K562 (cell line): Measurements from ENCODE around the gene STRA6. TPM values are rescaled to one million over a fixed set of nuclear protein-coding genes. Genes with fewer than 3 reads are reported as not detected.

Experiments used
- ATAC-seq: fragments of 200-7000 bp; cut with Tn5 transposase; 3 replicates; pipeline ENCODE4 v1.9.1; 2020; ENCODE audit warnings: moderate library complexity
- BruUV-seq: library from RNA; stranded (reverse); fragments of 400-500 nt; replicated peaks from 2 replicates; lab custom pipeline; 2021; lab: Mats Ljungman, UMichigan
- CTCF ChIA-PET: fragments of 300-600 bp; formaldehyde crosslinking; extraction: SDS; loops from one replicate; lab custom pipeline; 2021; ENCODE audit warnings: low intra/inter-chr PET ratio; lab: Yijun Ruan, JAX
- POLR2A ChIA-PET: fragments of 300-600, 350-650 bp; sonication (Branson Sonifier 250); formaldehyde crosslinking; extraction: SDS; loops from one replicate; lab custom pipeline; 2021; ENCODE audit warnings: antibody characterized with exemption, inconsistent platforms; lab: Yijun Ruan, JAX
- DNase-seq, 4 experiments: peaks; one replicate each; pipeline versions ENCODE4 v3.0.0 to v3.0.0-alpha.2; 2011 to 2018; ENCODE audit warnings: low spot score in 3 of 4, mixed read lengths in 3 of 4; ENCODE audit errors: extremely low read depth in 1 of 4
- FAIRE-seq: peaks from 2 replicates; lab custom pipeline; 2011; peaks lifted over from hg19 to GRCh38; lab: Jason Lieb, UNC
- H2AFZ ChIP-seq: 2 replicates; pipeline ENCODE4 v1.6.0; 2011; ENCODE audit warnings: low read depth, low read length, control low read depth, inconsistent platforms
- H3K27ac ChIP-seq: fragments of 200-600 bp; 3 replicates; pipeline ENCODE4 v1.8.0; 2011; ENCODE audit warnings: low read depth, mild to moderate bottlenecking, control low read depth, inconsistent platforms, low read length, moderate library complexity, mixed read lengths; ENCODE audit errors: extremely low read depth
- H3K27me3 ChIP-seq, 2 experiments: fragments of 300-600 bp in 1 of 2; 2 replicates in 1 of 2; 3 replicates in 1 of 2; pipeline versions ENCODE4 v1.6.0 to v1.8.0; 2011; ENCODE audit warnings: inconsistent platforms in 2 of 2, low read length in 2 of 2, mild to moderate bottlenecking in 1 of 2, mixed read lengths in 1 of 2, moderate library complexity in 1 of 2; ENCODE audit not compliant: control insufficient read depth in 2 of 2, insufficient read depth in 2 of 2
- H3K36me3 ChIP-seq: fragments of 300-600 bp; 3 replicates; pipeline ENCODE4 v1.8.0; 2011; ENCODE audit warnings: mild to moderate bottlenecking, low read length, inconsistent platforms; ENCODE audit not compliant: control insufficient read depth, insufficient read depth
- H3K4me1 ChIP-seq, 2 experiments: fragments of 200-600 bp in 1 of 2; replicated peaks in 1 of 2; 2 replicates in 1 of 2; 3 replicates in 1 of 2; pipeline versions ENCODE4 v1.5.1 to v1.8.0; 2011; ENCODE audit warnings: inconsistent platforms in 2 of 2, low read length in 2 of 2, mild to moderate bottlenecking in 1 of 2, mixed read lengths in 1 of 2, moderate library complexity in 1 of 2; ENCODE audit not compliant: control insufficient read depth in 2 of 2, insufficient read depth in 2 of 2
- H3K4me2 ChIP-seq: 2 replicates; pipeline ENCODE4 v1.6.1; 2011; ENCODE audit warnings: low read length, control low read depth, inconsistent platforms, mixed read lengths; ENCODE audit not compliant: insufficient read depth
- H3K4me3 ChIP-seq: fragments of 200-600 bp; sonication (generic), shearing (Covaris generic); 2 replicates; pipeline ENCODE4 v1.5.1; 2016; ENCODE audit warnings: control low read depth, inconsistent platforms
- H3K79me2 ChIP-seq: fragments of 200-600 bp; 3 replicates; pipeline ENCODE4 v1.8.0; 2011; ENCODE audit warnings: low read length, inconsistent platforms; ENCODE audit not compliant: control insufficient read depth, insufficient read depth
- H3K9ac ChIP-seq, 2 experiments: 2 replicates each; pipeline versions ENCODE4 v1.6.0 to v1.6.1; 2011; ENCODE audit warnings: low read depth in 2 of 2, low read length in 2 of 2, control low read depth in 1 of 2, inconsistent platforms in 1 of 2, mild to moderate bottlenecking in 1 of 2, mixed read lengths in 1 of 2; ENCODE audit not compliant: insufficient read depth in 1 of 2
- H3K9me1 ChIP-seq: one replicate; pipeline ENCODE4 v1.6.0; 2011; ENCODE audit warnings: inconsistent platforms, mild to moderate bottlenecking, low read length, moderate library complexity; ENCODE audit not compliant: control insufficient read depth, insufficient read depth
- H3K9me3 ChIP-seq: replicated peaks from 2 replicates; pipeline ENCODE4 v1.5.1; 2011; ENCODE audit warnings: low read depth, low read length, inconsistent platforms; ENCODE audit not compliant: control insufficient read depth, insufficient read depth
- H4K20me1 ChIP-seq: replicated peaks from 2 replicates; pipeline ENCODE4 v1.6.1; 2011; ENCODE audit warnings: low read length, inconsistent platforms, mixed read lengths; ENCODE audit not compliant: control insufficient read depth, insufficient read depth
- ARID1B ChIP-seq: fragments of 450-650 bp; IDR thresholded peaks from 2 replicates; pipeline ENCODE4 v1.6.1; 2016; ENCODE audit warnings: antibody characterized with exemption, mild to moderate bottlenecking, inconsistent platforms
- HDAC2 ChIP-seq: fragments of 450-650 bp; IDR thresholded peaks from 2 replicates; pipeline ENCODE4 v1.6.1; 2016; ENCODE audit warnings: mild to moderate bottlenecking
- JUN ChIP-seq, 2 experiments: sonication (generic) in 1 of 2; formaldehyde crosslinking in 1 of 2; IDR thresholded peaks; 2 replicates each; pipeline versions ENCODE4 v1.6.1 to v1.8.0; 2012 to 2022; ENCODE audit warnings: borderline replicate concordance in 2 of 2, mild to moderate bottlenecking in 2 of 2, improper control_type of control experiment in 1 of 2, low read depth in 1 of 2, low read length in 1 of 2, missing genetic modification reagents in 1 of 2
- L3MBTL2 ChIP-seq: fragments of 450-650 bp; IDR thresholded peaks from 2 replicates; pipeline ENCODE4 v1.6.1; 2016; ENCODE audit warnings: mild to moderate bottlenecking, moderate library complexity
- MBD2 ChIP-seq: sonication (generic); IDR thresholded peaks from 2 replicates; pipeline ENCODE4 v1.6.1; 2016; ENCODE audit warnings: low read depth, borderline replicate concordance
- NCOA2 ChIP-seq, 2 experiments: fragments of 450-650 bp; IDR thresholded peaks; 2 replicates each; pipeline ENCODE4 v1.6.1; 2018; ENCODE audit warnings: mild to moderate bottlenecking in 2 of 2, moderate library complexity in 1 of 2; ENCODE audit not compliant: partially characterized antibody in 2 of 2
- NR4A1 ChIP-seq, 2 experiments: fragments of 250-450 bp in 1 of 2; fragments of 450-650 bp in 1 of 2; sonication (Bioruptor Pico) in 1 of 2; IDR thresholded peaks; 2 replicates each; pipeline versions ENCODE4 v1.4.0 to v1.6.1; 2016 to 2020; ENCODE audit warnings: mild to moderate bottlenecking in 2 of 2, missing compliant biosample characterization in 1 of 2, missing genetic modification characterization in 1 of 2, moderate library complexity in 1 of 2
- RBFOX2 ChIP-seq: fragments of 200-400 bp; formaldehyde crosslinking; IDR thresholded peaks from 2 replicates; pipeline ENCODE4 v1.6.1; 2017; ENCODE audit warnings: low read depth, mild to moderate bottlenecking, low read length, moderate library complexity
- SAFB ChIP-seq: fragments of 200-400 bp; formaldehyde crosslinking; IDR thresholded peaks from 2 replicates; pipeline ENCODE4 v1.6.1; 2017; ENCODE audit warnings: low read depth, low read length, borderline replicate concordance
- ZBTB8A ChIP-seq: fragments of 450-650 bp; IDR thresholded peaks from 2 replicates; pipeline ENCODE4 v1.6.1; 2018; ENCODE audit warnings: mild to moderate bottlenecking, moderate library complexity; ENCODE audit not compliant: partially characterized antibody
- ZNF140 ChIP-seq: fragments of 250-450 bp; sonication (Bioruptor Pico); IDR thresholded peaks from 2 replicates; pipeline ENCODE4 v1.8.0; 2021; ENCODE audit warnings: moderate library complexity, mild to moderate bottlenecking, inconsistent platforms
- WGBS: fragments of 100-300 bp; shearing (Covaris generic); methylation state at CpG from one replicate; pipeline ENCODE4 v1.1.6; 2016; ENCODE audit warnings: low coverage, mixed read lengths; ENCODE audit not compliant: insufficient coverage; ENCODE audit errors: missing lambda C conversion rate; 5-methylcytosine and 5-hydroxymethylcytosine counted together
- in situ Hi-C: fragments of 300-500 bp; cut with MboI; formaldehyde crosslinking; loops from 4 replicates; pipeline ENCODE4 v1.15.0; 2018; ENCODE audit warnings: inconsistent platforms, mixed read lengths
- intact Hi-C: fragments of 100-400 bp; cut with micrococcal nuclease; formaldehyde crosslinking; loops from 2 replicates; pipeline ENCODE4 v1.14.2; 2022
- polyA plus RNA-seq, 8 experiments: library from polyadenylated mRNA; depleted of rRNA in 4 of 8; stranded (reverse) in 5 of 8; unstranded in 3 of 8; fragments of >200 nt; fragmentation: Nextera tagmentation in 2 of 8; fragmentation: Illumina TruSeq in 1 of 8; extraction: Ambion mirVana in 2 of 8; extraction: Trizol in 1 of 8; gene quantifications; 2 replicates each; pipeline versions ENCODE4 v1.2.1 to v1.2.3, GENCODE V29; 2011 to 2014; ENCODE audit warnings: inconsistent platforms in 1 of 8, missing spikeins in 1 of 8
- total RNA-seq, 7 experiments: library from RNA; depleted of rRNA in 6 of 7; stranded (reverse); fragments of >200 nt in 6 of 7; fragmentation: Illumina TruSeq in 2 of 7; extraction: Trizol in 2 of 7; gene quantifications; 2 replicates each; pipeline versions ENCODE4 v1.2.1 to v1.2.3, GENCODE V29; 2011 to 2021; ENCODE audit warnings: low replicate concordance in 1 of 7
- TF ChIP-seq, protein P1 (sequence below): fragments of 250-450 bp; sonication (Bioruptor Pico); IDR thresholded peaks from 2 replicates; pipeline ENCODE4 v1.5.1; 2021; ENCODE audit warnings: mild to moderate bottlenecking

STRA6 gene
- total and polyA plus RNA-seq, 9 of the 15 experiments (the other 6 are each of a cell fraction or from before 2014, with no cell fraction given) = 0.04 to 2.0 (median 0.43) TPM; not detected in 2

DNA sequence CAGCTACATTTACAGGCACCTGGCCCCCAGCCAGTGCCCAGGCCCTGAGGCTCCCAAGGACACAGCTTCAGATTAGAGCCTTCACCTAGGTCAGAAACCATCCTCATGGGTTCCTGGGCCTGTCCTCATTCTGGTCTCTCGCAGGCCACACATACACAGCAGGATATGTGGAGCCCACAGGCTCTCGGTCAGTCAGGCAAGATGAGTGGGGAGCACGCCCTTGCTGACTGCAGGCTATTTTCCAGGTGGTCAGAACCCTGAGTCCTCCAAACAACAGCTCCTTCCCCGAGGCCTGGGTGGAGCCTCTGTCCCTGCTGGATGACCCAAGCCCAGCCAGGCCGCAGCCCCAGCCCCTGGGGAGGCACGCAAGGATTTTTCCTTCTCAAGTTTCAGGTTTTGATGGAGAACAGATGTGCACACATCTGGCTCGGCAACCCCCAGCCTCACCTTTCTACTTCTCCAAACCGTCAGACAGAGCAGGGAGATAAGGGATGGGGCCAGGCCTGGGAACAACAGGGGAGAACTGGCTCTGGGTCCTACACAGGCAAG lies 1.6 kb downstream of the STRA6 start:
- no TSS peak for BruUV-seq
- intact Hi-C loops (no loop called here), in situ Hi-C loops (no loop called here)
- Histone ChIP-seq H3K27ac (no peak overlapping the region), H3K9me3 (no peaks in the 10 kb centered on the region), H3K9me1 (no peaks in the 10 kb centered on the region), H3K9ac (peak overlapping the region in 1 of 2 experiments; percentile 45; a peak in 1 of 4 replicates), H4K20me1 (0 out of 2 replicates have a peak, but pooled peaks cover 22% of the 10 kb centered on the region), H2AFZ (no peak overlapping the region), H3K79me2 (no peaks in the 10 kb centered on the region), H3K4me2 (no peak overlapping the region), H3K4me3 (no peak overlapping the region), H3K36me3 (no peaks in the 10 kb centered on the region), H3K27me3 (peaks cover 2 to 76% of the 10 kb centered on the region in 2 experiments; a peak in 3 of 5 replicates), H3K4me1 (peaks cover 8 to 15% of the 10 kb centered on the region in 2 experiments; a peak in 4 of 5 replicates)
- ATAC-seq (no peak), DNase-seq (no peak), FAIRE-seq (no peak)
- 6% methylated on average over 8 of the region's 8 CpGs for WGBS
- ChIA-PET CTCF (no interaction called here), POLR2A (interaction anchor here (0.6 kb wide), 1 partner anchor 129 kb away, joined by 3 read pairs; no protein-coding TSS in a partner anchor)
- TF ChIP-seq MBD2 (no peak), HDAC2 (no peak), JUN (IDR thresholded peaks at IDR 0.05; ENCODE audit: borderline replicate concordance, low read depth, low read length) (no peak), JUN (CRISPR knock-in tag; IDR thresholded peaks at IDR 0.05; ENCODE audit: borderline replicate concordance) (no peak), RBFOX2 (no peak), NCOA2 (IDR thresholded peaks at IDR 0.05; ENCODE audit: partially characterized antibody in 2 of 2) (no peak), ARID1B (no peak), ZNF140 (CRISPR knock-in tag) (no peak), ZBTB8A (no peak), NR4A1 (CRISPR knock-in tag; IDR thresholded peaks at IDR 0.05) (no peak), NR4A1 (tag; IDR thresholded peaks at IDR 0.05) (no peak), SAFB (no peak), L3MBTL2 (no peak)
- TF ChIP-seq, protein P1, sequence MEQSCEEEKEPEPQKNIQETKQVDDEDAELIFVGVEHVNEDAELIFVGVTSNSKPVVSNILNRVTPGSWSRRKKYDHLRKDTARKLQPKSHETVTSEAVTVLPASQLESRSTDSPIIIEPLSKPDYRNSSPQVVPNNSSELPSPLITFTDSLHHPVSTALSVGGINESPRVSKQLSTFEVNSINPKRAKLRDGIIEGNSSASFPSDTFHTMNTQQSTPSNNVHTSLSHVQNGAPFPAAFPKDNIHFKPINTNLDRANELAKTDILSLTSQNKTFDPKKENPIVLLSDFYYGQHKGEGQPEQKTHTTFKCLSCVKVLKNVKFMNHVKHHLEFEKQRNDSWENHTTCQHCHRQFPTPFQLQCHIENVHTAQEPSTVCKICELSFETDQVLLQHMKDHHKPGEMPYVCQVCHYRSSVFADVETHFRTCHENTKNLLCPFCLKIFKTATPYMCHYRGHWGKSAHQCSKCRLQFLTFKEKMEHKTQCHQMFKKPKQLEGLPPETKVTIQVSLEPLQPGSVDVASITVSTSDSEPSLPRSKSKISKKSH = no peak
